CD4-positive, alpha-beta T cell (primary cell): ENCODE measurements around the gene HES1. TPM values are rescaled to one million over a fixed set of nuclear protein-coding genes. Genes with fewer than 3 reads are reported as not detected.

Experiments used
- ATAC-seq: fragments of 200-7000 bp; cut with Tn5 transposase; one replicate; pipeline ENCODE4 v1.10.0; 2022; ENCODE audit warnings: mild to moderate bottlenecking; ENCODE audit not compliant: poor library complexity
- CTCF ChIA-PET: fragments of 350-600 bp; sonication (Branson Sonifier 250); formaldehyde crosslinking; loops from one replicate; lab custom pipeline; 2021; ENCODE audit warnings: antibody characterized with exemption, inconsistent platforms; lab: Charles Lee
- POLR2A ChIA-PET: fragments of 350-600 bp; sonication (Branson Sonifier 250); formaldehyde crosslinking; loops from one replicate; lab custom pipeline; 2021; ENCODE audit warnings: antibody characterized with exemption, inconsistent platforms; lab: Charles Lee
- DNase-seq, 14 experiments: peaks; one replicate each; pipeline ENCODE4 v3.0.0-alpha.2; 2013 to 2020; ENCODE audit warnings: mixed read lengths in 2 of 14
- H3K27ac ChIP-seq, 2 donors: one replicate each; pipeline versions ENCODE4 v1.5.1 to v1.7.0; 2013; ENCODE audit warnings: low read length in 2 of 2, low read depth in 1 of 2, mild to moderate bottlenecking in 1 of 2
- H3K27me3 ChIP-seq, 2 experiments: 1 replicate in 1 of 2; 2 replicates in 1 of 2; pipeline versions ENCODE4 v1.6.1 to v1.7.0; 2013; ENCODE audit warnings: low read length in 2 of 2, control low read depth in 1 of 2, mild to moderate bottlenecking in 1 of 2, moderate library complexity in 1 of 2; ENCODE audit not compliant: insufficient read depth in 2 of 2, control insufficient read depth in 1 of 2
- H3K36me3 ChIP-seq: one replicate; pipeline ENCODE4 v1.6.1; 2013; ENCODE audit warnings: low read length, control low read depth; ENCODE audit not compliant: insufficient read depth
- H3K4me1 ChIP-seq: one replicate; pipeline ENCODE4 v1.6.1; 2013; ENCODE audit warnings: low read length, control low read depth; ENCODE audit not compliant: insufficient read depth
- H3K4me3 ChIP-seq: one replicate; pipeline ENCODE4 v1.5.1; 2013; ENCODE audit warnings: mild to moderate bottlenecking, low read length, moderate library complexity
- H3K9me3 ChIP-seq, 2 experiments: 1 replicate in 1 of 2; 2 replicates in 1 of 2; pipeline versions ENCODE4 v1.6.1 to v1.7.0; 2013; ENCODE audit warnings: low read length in 2 of 2, mild to moderate bottlenecking in 2 of 2, control low read depth in 1 of 2, moderate library complexity in 1 of 2; ENCODE audit not compliant: control insufficient read depth in 1 of 2, insufficient read depth in 1 of 2
- H3K27ac Mint-ChIP-seq: one replicate; pipeline ENCODE4 v1.8.0; 2020; ENCODE audit warnings: mixed read lengths
- H3K27me3 Mint-ChIP-seq: one replicate; pipeline ENCODE4 v1.8.0; 2021; ENCODE audit warnings: mixed read lengths
- H3K36me3 Mint-ChIP-seq: one replicate; pipeline ENCODE4 v1.8.0; 2021; ENCODE audit warnings: low read depth, mixed read lengths
- H3K4me1 Mint-ChIP-seq: one replicate; pipeline ENCODE4 v1.8.0; 2021; ENCODE audit warnings: low read depth, mixed read lengths
- H3K4me3 Mint-ChIP-seq: one replicate; pipeline ENCODE4 v1.8.0; 2020; ENCODE audit warnings: mild to moderate bottlenecking, mixed read lengths
- H3K9me3 Mint-ChIP-seq: one replicate; pipeline ENCODE4 v1.8.0; 2020; ENCODE audit warnings: mixed read lengths
- intact Hi-C, 2 experiments: fragments of 100-400 bp; cut with DNase I in 1 of 2; cut with micrococcal nuclease in 1 of 2; formaldehyde crosslinking; loops; one replicate each; pipeline versions ENCODE4 v1.15.1 to v1.9.0; 2023 to 2025; cut with DNase I, micrococcal nuclease
- total RNA-seq, 174 experiments: library from RNA in 2 of 174; stranded (reverse) in 2 of 174; gene quantifications; one replicate each; pipeline ENCODE4 v1.2.3 and lab custom pipeline; 2021 to 2026
- TF ChIP-seq, protein P1 (sequence below): fragments of 200-600 bp; IDR thresholded peaks from one replicate; pipeline ENCODE4 v1.8.0; 2022; ENCODE audit warnings: antibody characterized with exemption, mild to moderate bottlenecking

HES1 gene
- total RNA-seq, 2 experiments from 2014 or later, result 0.89 to 1.5 TPM

DNA sequence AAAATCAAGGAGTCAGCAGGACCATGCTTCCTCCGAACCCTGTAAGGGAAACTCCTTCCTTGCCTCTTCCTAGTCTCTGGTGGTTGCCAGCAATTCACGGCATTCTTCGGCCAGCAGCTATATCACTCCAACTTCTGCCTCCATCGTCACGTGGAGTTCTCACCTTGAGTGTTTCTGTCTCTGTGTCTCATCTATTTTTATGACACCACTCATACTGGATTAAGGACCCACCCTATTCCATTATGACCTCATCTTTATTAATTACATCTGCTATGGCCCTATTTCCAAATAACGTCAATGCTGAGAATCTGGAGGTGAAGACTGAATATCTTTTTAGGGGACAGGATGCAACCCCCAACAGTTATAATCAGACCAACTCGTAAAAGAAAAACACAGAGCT, 21.8 kb upstream of the HES1 start:
- DNase-seq, result no peak
- H3K27ac Mint-ChIP-seq, result no peak overlapping the region
- no peaks in the 10 kb centered on the region for H3K36me3 ChIP-seq
- no peaks in the 10 kb centered on the region for H3K9me3 Mint-ChIP-seq
- H3K27me3 ChIP-seq, result peaks cover 0 to 2% of the 10 kb centered on the region in 2 experiments
- no peaks in the 10 kb centered on the region for H3K9me3 ChIP-seq
- no peaks in the 10 kb centered on the region for H3K4me1 ChIP-seq
- TF ChIP-seq, protein P1, sequence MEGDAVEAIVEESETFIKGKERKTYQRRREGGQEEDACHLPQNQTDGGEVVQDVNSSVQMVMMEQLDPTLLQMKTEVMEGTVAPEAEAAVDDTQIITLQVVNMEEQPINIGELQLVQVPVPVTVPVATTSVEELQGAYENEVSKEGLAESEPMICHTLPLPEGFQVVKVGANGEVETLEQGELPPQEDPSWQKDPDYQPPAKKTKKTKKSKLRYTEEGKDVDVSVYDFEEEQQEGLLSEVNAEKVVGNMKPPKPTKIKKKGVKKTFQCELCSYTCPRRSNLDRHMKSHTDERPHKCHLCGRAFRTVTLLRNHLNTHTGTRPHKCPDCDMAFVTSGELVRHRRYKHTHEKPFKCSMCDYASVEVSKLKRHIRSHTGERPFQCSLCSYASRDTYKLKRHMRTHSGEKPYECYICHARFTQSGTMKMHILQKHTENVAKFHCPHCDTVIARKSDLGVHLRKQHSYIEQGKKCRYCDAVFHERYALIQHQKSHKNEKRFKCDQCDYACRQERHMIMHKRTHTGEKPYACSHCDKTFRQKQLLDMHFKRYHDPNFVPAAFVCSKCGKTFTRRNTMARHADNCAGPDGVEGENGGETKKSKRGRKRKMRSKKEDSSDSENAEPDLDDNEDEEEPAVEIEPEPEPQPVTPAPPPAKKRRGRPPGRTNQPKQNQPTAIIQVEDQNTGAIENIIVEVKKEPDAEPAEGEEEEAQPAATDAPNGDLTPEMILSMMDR, result no peak
- peaks cover 14% of the 10 kb centered on the region for H3K27me3 Mint-ChIP-seq
- H3K27ac ChIP-seq, result no peak overlapping the region
- ATAC-seq, result no peak
- no peaks in the 10 kb centered on the region for H3K36me3 Mint-ChIP-seq
- POLR2A ChIA-PET, result no interaction called here
- H3K4me3 Mint-ChIP-seq, result no peak overlapping the region
- H3K4me3 ChIP-seq, result no peak overlapping the region
- intact Hi-C loops, result no loop called here
- CTCF ChIA-PET, result no interaction called here
- no peaks in the 10 kb centered on the region for H3K4me1 Mint-ChIP-seq

DNA sequence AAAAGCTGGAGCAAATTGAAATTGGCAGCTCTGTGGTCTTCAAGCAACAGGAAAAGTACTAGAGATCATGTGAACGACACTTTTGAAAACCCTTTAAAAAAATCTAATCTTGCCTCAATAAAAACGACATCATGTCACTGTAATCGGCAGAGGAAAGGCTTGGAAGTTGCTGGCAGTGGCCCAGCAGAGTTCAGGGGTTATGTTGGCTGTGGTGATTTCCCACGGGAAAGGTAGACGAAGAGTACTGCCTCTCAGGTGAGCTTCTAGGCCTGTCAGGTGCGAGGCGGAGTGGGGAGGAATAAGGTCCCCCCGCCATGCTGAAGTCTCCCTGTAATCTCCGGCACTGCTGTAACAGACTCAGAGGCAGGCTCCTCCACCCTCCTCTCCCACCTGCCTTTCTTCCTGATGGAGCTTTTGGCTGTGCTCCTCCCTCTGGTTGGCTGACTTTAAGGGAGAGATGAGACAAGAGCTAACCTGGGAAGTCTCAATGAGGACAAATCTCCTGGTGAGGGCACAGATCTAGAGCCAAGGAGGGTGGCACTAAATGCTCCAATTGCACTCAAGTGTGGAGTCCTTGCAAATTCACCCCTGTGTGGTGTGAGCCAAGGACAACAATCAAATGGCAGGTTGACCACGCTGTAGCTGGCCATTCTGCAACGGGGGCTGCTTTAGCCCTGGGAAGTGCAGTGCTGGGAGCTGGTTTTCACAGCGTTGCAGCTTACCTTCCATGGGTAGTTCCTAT, 18.7 kb upstream of the HES1 start:
- DNase-seq, result no peak
- Mint-ChIP-seq H3K27me3 (peaks cover 18% of the 10 kb centered on the region), H3K4me1 (no peaks in the 10 kb centered on the region), H3K27ac (no peak overlapping the region), H3K4me3 (no peak overlapping the region), H3K9me3 (no peaks in the 10 kb centered on the region), H3K36me3 (no peaks in the 10 kb centered on the region)
- Histone ChIP-seq H3K4me3 (no peak overlapping the region), H3K36me3 (no peaks in the 10 kb centered on the region), H3K4me1 (no peaks in the 10 kb centered on the region), H3K27ac (no peak overlapping the region), H3K9me3 (no peaks in the 10 kb centered on the region), H3K27me3 (peaks cover 0 to 4% of the 10 kb centered on the region in 2 experiments)
- TF ChIP-seq, protein P1, result no peak
- intact Hi-C loops, result no loop called here
- ATAC-seq, result no peak
- CTCF ChIA-PET, result no interaction called here
- POLR2A ChIA-PET, result no interaction called here

DNA sequence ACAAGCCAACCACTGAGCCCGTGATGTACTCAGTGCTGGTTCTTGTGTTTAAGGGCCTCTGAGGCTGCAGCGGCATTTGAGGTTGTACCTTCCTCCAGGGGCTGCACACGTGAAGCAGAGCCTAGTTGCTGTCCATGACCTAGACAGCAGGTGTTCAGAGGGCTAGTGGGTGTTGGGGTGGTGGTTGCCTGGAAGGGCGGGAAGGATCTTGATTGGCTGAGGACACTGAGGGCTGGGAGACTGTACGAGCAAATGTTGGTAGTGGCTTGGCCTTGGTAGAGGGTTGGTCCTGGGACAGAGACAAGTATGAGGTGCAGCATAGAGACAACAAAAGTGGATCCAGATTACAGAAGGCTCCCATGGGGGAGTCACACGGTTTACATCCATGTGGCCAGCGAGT, 17.0 kb upstream of the HES1 start:
- no peaks in the 10 kb centered on the region for H3K9me3 Mint-ChIP-seq
- Histone ChIP-seq H3K36me3 (no peaks in the 10 kb centered on the region), H3K4me1 (no peaks in the 10 kb centered on the region), H3K27me3 (peaks cover 5 to 6% of the 10 kb centered on the region in 2 experiments), H3K4me3 (no peak overlapping the region), H3K27ac (no peak overlapping the region), H3K9me3 (no peaks in the 10 kb centered on the region)
- H3K4me1 Mint-ChIP-seq, result no peaks in the 10 kb centered on the region
- intact Hi-C loops, result no loop called here
- TF ChIP-seq, protein P1, result no peak
- no peaks in the 10 kb centered on the region for H3K36me3 Mint-ChIP-seq
- DNase-seq, result no peak
- ATAC-seq, result no peak
- H3K4me3 Mint-ChIP-seq, result no peak overlapping the region
- H3K27me3 Mint-ChIP-seq, result peaks cover 18% of the 10 kb centered on the region
- CTCF ChIA-PET, result no interaction called here
- H3K27ac Mint-ChIP-seq, result no peak overlapping the region
- POLR2A ChIA-PET, result no interaction called here
